ENCODE results near the gene USP47. TPM values are rescaled to one million over a fixed set of nuclear protein-coding genes. Genes with fewer than 3 reads are reported as not detected.

USP47 gene
- total and polyA plus RNA-seq, 8 donors: 40.9 to 127 (median 108) TPM

GRCh38 chr11:11909727-11910126, 68.0 kb downstream of the USP47 start:
- Histone ChIP-seq H3K4me3 (no peak overlapping the region), H3K36me3 (peaks cover 0 to 43% of the 10 kb centered on the region in 2 donors), H3K27me3 (no peaks in the 10 kb centered on the region), H3K4me1 (no peaks in the 10 kb centered on the region), H3K9me3 (no peaks in the 10 kb centered on the region), H3K27ac (no peak overlapping the region)
- ATAC-seq: no peak
- DNase-seq: no peak
- TF ChIP-seq CTCF (IDR thresholded peaks at IDR 0.05): no peak
- intact Hi-C loops (cut with DNase I): no loop called here

GRCh38 chr11:11910541-11910940, 68.8 kb downstream of the USP47 start:
- no peak for TF ChIP-seq CTCF (IDR thresholded peaks at IDR 0.05)
- ATAC-seq: no peak
- Histone ChIP-seq H3K4me1 (no peaks in the 10 kb centered on the region), H3K9me3 (no peaks in the 10 kb centered on the region), H3K27me3 (no peaks in the 10 kb centered on the region), H3K27ac (no peak overlapping the region), H3K36me3 (peaks cover 0 to 39% of the 10 kb centered on the region in 2 donors), H3K4me3 (no peak overlapping the region)
- intact Hi-C loops (cut with DNase I): no loop called here
- no peak for DNase-seq

- Histone ChIP-seq H3K36me3 (peaks cover 0 to 13% of the 10 kb centered on the region in 2 donors), H3K4me1 (no peaks in the 10 kb centered on the region), H3K27me3 (no peaks in the 10 kb centered on the region), H3K4me3 (no peak overlapping the region), H3K9me3 (no peaks in the 10 kb centered on the region), H3K27ac (no peak overlapping the region)
- ATAC-seq (no peak), DNase-seq (no peak)
- intact Hi-C loops (cut with DNase I): no loop called here
- TF ChIP-seq CTCF (IDR thresholded peaks at IDR 0.05): no peak
These were observed 71.6 kb downstream of the USP47 start for GRCh38 chr11:11913395-11913794.

GRCh38 chr11:11915625-11916024, 73.9 kb downstream of the USP47 start:
- Histone ChIP-seq H3K9me3 (no peaks in the 10 kb centered on the region), H3K27ac (no peak overlapping the region), H3K27me3 (no peaks in the 10 kb centered on the region), H3K36me3 (peaks cover 0 to 11% of the 10 kb centered on the region in 2 donors), H3K4me1 (no peaks in the 10 kb centered on the region), H3K4me3 (no peak overlapping the region)
- ATAC-seq (no peak), DNase-seq (no peak)
- intact Hi-C loops (cut with DNase I): no loop called here
- no peak for TF ChIP-seq CTCF (IDR thresholded peaks at IDR 0.05)

GRCh38 chr11:11916981-11917399, 75.2 kb downstream of the USP47 start:
- DNase-seq (no peak), ATAC-seq (no peak)
- H3K9me3 ChIP-seq: no peaks in the 10 kb centered on the region
- peaks cover 0 to 14% of the 10 kb centered on the region in 2 donors for H3K36me3 ChIP-seq
- H3K4me3 ChIP-seq: no peak overlapping the region
- no peaks in the 10 kb centered on the region for H3K27me3 ChIP-seq
- TF ChIP-seq CTCF (IDR thresholded peaks at IDR 0.05): no peak
- intact Hi-C loops (cut with DNase I): no loop called here
- no peak overlapping the region for H3K27ac ChIP-seq
- H3K4me1 ChIP-seq: no peaks in the 10 kb centered on the region
